Stomach smooth muscle (tissue), 2 donors: ENCODE measurements around the gene PEX3.
"Not testable (repeated sequence)": the region's sequence is repeated elsewhere in the genome, so short reads cannot be mapped to it uniquely, and the experiment has no call there.

Experiments
- H3K27ac ChIP-seq: one replicate; pipeline ENCODE4 v1.7.0; 2013; ENCODE audit warnings: mild to moderate bottlenecking, low read length, inconsistent platforms
- H3K27me3 ChIP-seq, 2 donors: one replicate each; pipeline ENCODE4 v1.7.0; 2013; ENCODE audit warnings: low read length in 2 of 2; ENCODE audit not compliant: insufficient read depth in 2 of 2, control insufficient read depth in 1 of 2
- H3K36me3 ChIP-seq, 2 donors: one replicate each; pipeline ENCODE4 v1.7.0; 2013; ENCODE audit warnings: low read length in 2 of 2; ENCODE audit not compliant: control insufficient read depth in 2 of 2, insufficient read depth in 2 of 2
- H3K4me1 ChIP-seq: one replicate; pipeline ENCODE4 v1.7.0; 2013; ENCODE audit warnings: low read length; ENCODE audit not compliant: control insufficient read depth, insufficient read depth
- H3K4me3 ChIP-seq, 2 donors: one replicate each; pipeline ENCODE4 v1.7.0; 2013; ENCODE audit warnings: low read length in 2 of 2
- H3K9ac ChIP-seq, 2 donors: one replicate each; pipeline ENCODE4 v1.7.0; 2013; ENCODE audit warnings: low read length in 2 of 2, mild to moderate bottlenecking in 1 of 2
- H3K9me3 ChIP-seq, 2 donors: one replicate each; pipeline ENCODE4 v1.7.0; 2013; ENCODE audit warnings: low read length in 2 of 2; ENCODE audit not compliant: control insufficient read depth in 2 of 2
- donor health status: healthy.
- donor health status: Pancreatic carcinoma.

PEX3 gene

GRCh38 chr6:143449082-143449713, 1.4 kb upstream of the PEX3 start:
- Histone ChIP-seq H3K27me3 (no peaks in the 10 kb centered on the region), H3K36me3 (no peaks in the 10 kb centered on the region), H3K9ac (peak overlapping the region; percentile 92 to 93), H3K27ac (no peak overlapping the region), H3K9me3 (no peaks in the 10 kb centered on the region), H3K4me1 (peaks cover 10% of the 10 kb centered on the region), H3K4me3 (peak overlapping the region; percentile 92 to 94)

- Histone ChIP-seq H3K36me3 (no peaks in the 10 kb centered on the region), H3K27me3 (no peaks in the 10 kb centered on the region), H3K4me1 (peaks cover 10% of the 10 kb centered on the region), H3K9me3 (no peaks in the 10 kb centered on the region), H3K27ac (peak overlapping the region; percentile 58), H3K9ac (peak overlapping the region; percentile 92 to 93), H3K4me3 (peak overlapping the region; percentile 92 to 94)
Measured at GRCh38 chr6:143449714-143450452, 722 bp upstream of the PEX3 start.

GRCh38 chr6:143451531-143451930, 926 bp downstream of the PEX3 start:
- Histone ChIP-seq H3K36me3 (no peaks in the 10 kb centered on the region), H3K4me3 (peak overlapping the region; percentile 92 to 94), H3K27ac (no peak overlapping the region), H3K9me3 (no peaks in the 10 kb centered on the region), H3K9ac (peak overlapping the region in 1 of 2 donors; percentile 93), H3K4me1 (peaks cover 10% of the 10 kb centered on the region), H3K27me3 (no peaks in the 10 kb centered on the region)

- Histone ChIP-seq H3K27me3 (no peaks in the 10 kb centered on the region), H3K27ac (no peak overlapping the region), H3K9ac (no peak overlapping the region), H3K4me3 (no peak overlapping the region), H3K4me1 (no peaks in the 10 kb centered on the region), H3K9me3 (no peaks in the 10 kb centered on the region), H3K36me3 (peaks cover 0 to 14% of the 10 kb centered on the region in 2 donors)
Measured at GRCh38 chr6:143457563-143458359, 7.2 kb downstream of the PEX3 start.

GRCh38 chr6:143465546-143465945, 14.9 kb downstream of the PEX3 start:
- Histone ChIP-seq H3K9me3 (no peaks in the 10 kb centered on the region), H3K27me3 (no peaks in the 10 kb centered on the region), H3K36me3 (peaks cover 3 to 12% of the 10 kb centered on the region in 2 donors), H3K27ac (no peak overlapping the region), H3K4me1 (no peaks in the 10 kb centered on the region), H3K9ac (no peak overlapping the region), H3K4me3 (no peak overlapping the region)

GRCh38 chr6:143468026-143468425, 17.4 kb downstream of the PEX3 start:
- H3K27ac ChIP-seq: no peak overlapping the region
- no peaks in the 10 kb centered on the region for H3K9me3 ChIP-seq

GRCh38 chr6:143468823-143469222, 18.2 kb downstream of the PEX3 start:
- not testable (repeated sequence) for H3K27ac ChIP-seq, H3K4me3 ChIP-seq, H3K9me3 ChIP-seq, H3K4me1 ChIP-seq, H3K9ac ChIP-seq, H3K27me3 ChIP-seq
- peaks cover 6 to 13% of the 10 kb centered on the region in 2 donors for H3K36me3 ChIP-seq

More at GRCh38 chr6:143468026-143468425, 17.4 kb downstream of the PEX3 start:
- Histone ChIP-seq H3K4me3 (no peak overlapping the region), H3K4me1 (no peaks in the 10 kb centered on the region), H3K9ac (no peak overlapping the region), H3K27me3 (no peaks in the 10 kb centered on the region), H3K36me3 (peaks cover 5 to 12% of the 10 kb centered on the region in 2 donors)

- no peaks in the 10 kb centered on the region for H3K27me3 ChIP-seq
- no peak overlapping the region for H3K27ac ChIP-seq
- H3K9me3 ChIP-seq: no peaks in the 10 kb centered on the region
- peaks cover 10 to 17% of the 10 kb centered on the region in 2 donors for H3K36me3 ChIP-seq
- no peak overlapping the region for H3K9ac ChIP-seq
- H3K4me1 ChIP-seq: no peaks in the 10 kb centered on the region
- H3K4me3 ChIP-seq: no peak overlapping the region
Measured at GRCh38 chr6:143471822-143472221, 21.2 kb downstream of the PEX3 start.

- no peak overlapping the region for H3K27ac ChIP-seq
- no peak overlapping the region for H3K4me3 ChIP-seq
- H3K9ac ChIP-seq: no peak overlapping the region
- no peaks in the 10 kb centered on the region for H3K9me3 ChIP-seq
- H3K27me3 ChIP-seq: no peaks in the 10 kb centered on the region
- peaks cover 7 to 26% of the 10 kb centered on the region in 2 donors for H3K36me3 ChIP-seq
- H3K4me1 ChIP-seq: no peaks in the 10 kb centered on the region
Measured at GRCh38 chr6:143476545-143476944, 25.9 kb downstream of the PEX3 start.

- peaks cover 4 to 14% of the 10 kb centered on the region in 2 donors for H3K36me3 ChIP-seq
- H3K27me3 ChIP-seq: no peaks in the 10 kb centered on the region
- no peak overlapping the region for H3K9ac ChIP-seq
- H3K4me1 ChIP-seq: no peaks in the 10 kb centered on the region
- no peak overlapping the region for H3K4me3 ChIP-seq
- no peak overlapping the region for H3K27ac ChIP-seq
- no peaks in the 10 kb centered on the region for H3K9me3 ChIP-seq
Measured at GRCh38 chr6:143478479-143479062, 28.0 kb downstream of the PEX3 start.
